ENCODE results near the gene UBE2O.

Gene UBE2O

DNA sequence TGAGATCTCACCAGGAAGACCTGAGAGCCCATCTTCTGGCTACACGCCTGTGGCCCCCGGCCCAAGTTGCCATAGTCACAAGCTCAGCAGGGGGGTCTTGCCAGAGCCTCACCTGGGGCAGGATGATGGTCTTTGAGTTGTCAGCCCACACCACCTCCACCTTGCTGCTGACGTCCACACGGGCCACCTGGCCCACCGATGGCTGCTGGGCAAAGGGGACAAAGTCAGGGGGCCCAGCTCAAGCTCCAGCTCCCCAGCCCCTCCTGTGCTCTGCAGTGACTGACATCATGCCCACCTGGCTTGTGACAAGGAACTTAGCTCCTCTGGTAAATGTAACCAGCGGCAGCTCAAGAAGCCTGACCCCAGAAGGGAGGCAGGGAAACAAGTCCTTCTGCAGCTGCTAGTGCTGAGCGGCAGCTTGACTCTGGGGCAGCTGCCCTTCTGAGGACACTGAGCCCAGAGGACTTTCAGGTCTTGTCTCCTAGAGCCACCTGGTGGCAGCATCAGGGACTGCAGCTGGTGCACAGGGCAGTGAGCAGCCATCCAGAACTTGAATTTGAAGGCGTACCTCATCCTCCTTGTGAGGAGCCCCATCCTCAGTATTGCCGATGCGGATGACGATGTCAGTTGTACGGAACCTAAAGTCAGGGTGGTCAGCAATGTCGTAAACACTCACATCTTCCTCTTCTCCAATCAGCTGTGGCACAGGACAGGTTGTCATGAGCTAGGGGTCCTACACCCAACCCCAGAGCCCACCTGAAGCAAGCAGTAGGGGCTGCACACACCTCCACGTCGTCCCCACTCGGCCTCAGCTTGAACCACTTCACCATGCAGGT, 55.0 kb downstream of the UBE2O start:
- no peak overlapping the region for H3K18ac ChIP-seq (ENCODE audit: low read length)
- DNase-seq: peak; percentile 86 to 97
- no peak overlapping the region for H2AK5ac ChIP-seq (ENCODE audit: low read length)
- WGBS (ENCODE audit: extremely low coverage, insufficient coverage, insufficient read length): no CpG with 5 or more reads among the region's 16 CpGs
- H4K12ac ChIP-seq (ENCODE audit: low read depth, low read length): no peak overlapping the region
- no peak overlapping the region for H3K9ac ChIP-seq (ENCODE audit: low read length)
- H3K79me2 ChIP-seq (ENCODE audit: control insufficient read depth, insufficient read depth, low read length, poor library complexity): no peaks in the 10 kb centered on the region
- peaks cover 70 to 72% of the 10 kb centered on the region in 2 experiments for H3K36me3 ChIP-seq (ENCODE audit: control insufficient read depth in 1 of 2, insufficient read depth in 2 of 2, low read length in 2 of 2)
- peaks cover 0 to 3% of the 10 kb centered on the region in 2 experiments for H3K4me1 ChIP-seq (ENCODE audit: control insufficient read depth in 1 of 2, insufficient read depth in 2 of 2, low read length in 2 of 2)
- H3K9me3 ChIP-seq (ENCODE audit: insufficient read depth, low read depth, low read length): peaks cover 5% of the 10 kb centered on the region
- H2BK12ac ChIP-seq (ENCODE audit: low read length): no peak overlapping the region
- no peak overlapping the region for H2BK120ac ChIP-seq (ENCODE audit: insufficient read depth, low read length, poor library complexity)
- H3K79me1 ChIP-seq (ENCODE audit: low read length): no peaks in the 10 kb centered on the region
- H4K91ac ChIP-seq (ENCODE audit: low read depth, low read length): no peak overlapping the region
- H2AFZ ChIP-seq (ENCODE audit: insufficient read depth, low read length, poor library complexity): no peak overlapping the region
- H3K4me3 ChIP-seq (ENCODE audit: low read depth, low read length): no peak overlapping the region
- no peak overlapping the region for H3K23ac ChIP-seq (ENCODE audit: low read length)
- no peak overlapping the region for H3K4ac ChIP-seq (ENCODE audit: low read depth, low read length)
- H3K27me3 ChIP-seq (ENCODE audit: insufficient read depth, low read length): no peaks in the 10 kb centered on the region
- no peak overlapping the region for H2BK5ac ChIP-seq (ENCODE audit: low read depth, low read length, poor library complexity)
- no peak overlapping the region for H3K4me2 ChIP-seq (ENCODE audit: low read length)
- H4K8ac ChIP-seq (ENCODE audit: low read depth, low read length): no peak overlapping the region
- no peak overlapping the region for H3K14ac ChIP-seq (ENCODE audit: low read length)
- H3K27ac ChIP-seq (ENCODE audit: low read depth, low read length): no peak overlapping the region

- no peak for DNase-seq
- Histone ChIP-seq H3K4ac (ENCODE audit: low read depth, low read length) (no peak overlapping the region), H4K12ac (ENCODE audit: low read depth, low read length) (no peak overlapping the region), H3K9ac (ENCODE audit: low read length) (no peak overlapping the region), H3K4me3 (ENCODE audit: low read depth, low read length) (no peak overlapping the region), H3K18ac (ENCODE audit: low read length) (no peak overlapping the region), H3K36me3 (ENCODE audit: control insufficient read depth in 1 of 2, insufficient read depth in 2 of 2, low read length in 2 of 2) (peaks cover 63 to 65% of the 10 kb centered on the region in 2 experiments), H3K27ac (ENCODE audit: low read depth, low read length) (no peak overlapping the region), H2BK120ac (ENCODE audit: insufficient read depth, low read length, poor library complexity) (no peak overlapping the region), H3K79me2 (ENCODE audit: control insufficient read depth, insufficient read depth, low read length, poor library complexity) (no peaks in the 10 kb centered on the region), H3K79me1 (ENCODE audit: low read length) (no peaks in the 10 kb centered on the region), H2BK5ac (ENCODE audit: low read depth, low read length, poor library complexity) (no peak overlapping the region), H3K27me3 (ENCODE audit: insufficient read depth, low read length) (no peaks in the 10 kb centered on the region), H2AFZ (ENCODE audit: insufficient read depth, low read length, poor library complexity) (no peak overlapping the region), H3K23ac (ENCODE audit: low read length) (no peak overlapping the region), H2AK5ac (ENCODE audit: low read length) (no peak overlapping the region), H3K4me2 (ENCODE audit: low read length) (no peak overlapping the region), H4K8ac (ENCODE audit: low read depth, low read length) (no peak overlapping the region), H2BK12ac (ENCODE audit: low read length) (no peak overlapping the region), H3K14ac (ENCODE audit: low read length) (no peak overlapping the region), H3K4me1 (ENCODE audit: control insufficient read depth in 1 of 2, insufficient read depth in 2 of 2, low read length in 2 of 2) (peaks cover 0 to 3% of the 10 kb centered on the region in 2 experiments), H4K91ac (ENCODE audit: low read depth, low read length) (no peak overlapping the region), H3K9me3 (ENCODE audit: insufficient read depth, low read depth, low read length) (peaks cover 5% of the 10 kb centered on the region)
- WGBS (ENCODE audit: extremely low coverage, insufficient coverage, insufficient read length): no CpG with 5 or more reads among the region's 8 CpGs
These were observed 55.8 kb downstream of the UBE2O start for GRCh38 chr17:76397184-76397583.

GRCh38 chr17:76395980-76396379, 57.0 kb downstream of the UBE2O start:
- Histone ChIP-seq H3K18ac (ENCODE audit: low read length) (no peak overlapping the region), H3K27ac (ENCODE audit: low read depth, low read length) (no peak overlapping the region), H3K4me3 (ENCODE audit: low read depth, low read length) (no peak overlapping the region), H3K9me3 (ENCODE audit: insufficient read depth, low read depth, low read length) (peaks cover 6% of the 10 kb centered on the region), H3K79me1 (ENCODE audit: low read length) (no peaks in the 10 kb centered on the region), H3K36me3 (ENCODE audit: control insufficient read depth in 1 of 2, insufficient read depth in 2 of 2, low read length in 2 of 2) (peaks cover 65 to 67% of the 10 kb centered on the region in 2 experiments), H3K9ac (ENCODE audit: low read length) (no peak overlapping the region), H3K23ac (ENCODE audit: low read length) (no peak overlapping the region), H3K4me1 (ENCODE audit: control insufficient read depth in 1 of 2, insufficient read depth in 2 of 2, low read length in 2 of 2) (peaks cover 0 to 3% of the 10 kb centered on the region in 2 experiments), H4K8ac (ENCODE audit: low read depth, low read length) (no peak overlapping the region), H3K4ac (ENCODE audit: low read depth, low read length) (no peak overlapping the region), H2AFZ (ENCODE audit: insufficient read depth, low read length, poor library complexity) (no peak overlapping the region), H3K4me2 (ENCODE audit: low read length) (no peak overlapping the region), H4K12ac (ENCODE audit: low read depth, low read length) (no peak overlapping the region), H2BK5ac (ENCODE audit: low read depth, low read length, poor library complexity) (no peak overlapping the region), H2BK120ac (ENCODE audit: insufficient read depth, low read length, poor library complexity) (no peak overlapping the region), H3K27me3 (ENCODE audit: insufficient read depth, low read length) (no peaks in the 10 kb centered on the region), H4K91ac (ENCODE audit: low read depth, low read length) (no peak overlapping the region), H2BK12ac (ENCODE audit: low read length) (no peak overlapping the region), H3K14ac (ENCODE audit: low read length) (no peak overlapping the region), H2AK5ac (ENCODE audit: low read length) (no peak overlapping the region), H3K79me2 (ENCODE audit: control insufficient read depth, insufficient read depth, low read length, poor library complexity) (no peaks in the 10 kb centered on the region)
- no peak for DNase-seq
- no CpG with 5 or more reads among the region's 15 CpGs for WGBS (ENCODE audit: extremely low coverage, insufficient coverage, insufficient read length)

- Histone ChIP-seq H3K9ac (ENCODE audit: low read length) (no peak overlapping the region), H2BK120ac (ENCODE audit: insufficient read depth, low read length, poor library complexity) (no peak overlapping the region), H3K27ac (ENCODE audit: low read depth, low read length) (no peak overlapping the region), H3K9me3 (ENCODE audit: insufficient read depth, low read depth, low read length) (peaks cover 6% of the 10 kb centered on the region), H3K23ac (ENCODE audit: low read length) (no peak overlapping the region), H4K12ac (ENCODE audit: low read depth, low read length) (no peak overlapping the region), H3K36me3 (ENCODE audit: control insufficient read depth in 1 of 2, insufficient read depth in 2 of 2, low read length in 2 of 2) (peaks cover 53 to 59% of the 10 kb centered on the region in 2 experiments), H2BK12ac (ENCODE audit: low read length) (no peak overlapping the region), H2AFZ (ENCODE audit: insufficient read depth, low read length, poor library complexity) (no peak overlapping the region), H3K79me2 (ENCODE audit: control insufficient read depth, insufficient read depth, low read length, poor library complexity) (no peaks in the 10 kb centered on the region), H2BK5ac (ENCODE audit: low read depth, low read length, poor library complexity) (no peak overlapping the region), H3K4me1 (ENCODE audit: control insufficient read depth in 1 of 2, insufficient read depth in 2 of 2, low read length in 2 of 2) (peaks cover 0 to 3% of the 10 kb centered on the region in 2 experiments), H3K18ac (ENCODE audit: low read length) (no peak overlapping the region), H3K79me1 (ENCODE audit: low read length) (no peaks in the 10 kb centered on the region), H3K4me2 (ENCODE audit: low read length) (no peak overlapping the region), H2AK5ac (ENCODE audit: low read length) (no peak overlapping the region), H3K14ac (ENCODE audit: low read length) (no peak overlapping the region), H3K4me3 (ENCODE audit: low read depth, low read length) (peak overlapping the region; percentile 4), H4K8ac (ENCODE audit: low read depth, low read length) (no peak overlapping the region), H4K91ac (ENCODE audit: low read depth, low read length) (no peak overlapping the region), H3K27me3 (ENCODE audit: insufficient read depth, low read length) (no peaks in the 10 kb centered on the region), H3K4ac (ENCODE audit: low read depth, low read length) (no peak overlapping the region)
- WGBS (ENCODE audit: extremely low coverage, insufficient coverage, insufficient read length): no CpG with 5 or more reads among the region's 10 CpGs
- peak; percentile 73 to 80 for DNase-seq
These were observed 58.8 kb downstream of the UBE2O start for GRCh38 chr17:76394166-76394565.
